NCI-H1048 (cell line): ENCODE measurements around the gene PLD4.

ENCODE experiments used
- DNase-seq: peaks from one replicate; lab custom pipeline; 2025; lab: John Stamatoyannopoulos, UW

The PLD4 gene

GRCh38 chr14:104928391-104929133 lies 3.9 kb downstream of the PLD4 start:
- no peak for DNase-seq

DNA sequence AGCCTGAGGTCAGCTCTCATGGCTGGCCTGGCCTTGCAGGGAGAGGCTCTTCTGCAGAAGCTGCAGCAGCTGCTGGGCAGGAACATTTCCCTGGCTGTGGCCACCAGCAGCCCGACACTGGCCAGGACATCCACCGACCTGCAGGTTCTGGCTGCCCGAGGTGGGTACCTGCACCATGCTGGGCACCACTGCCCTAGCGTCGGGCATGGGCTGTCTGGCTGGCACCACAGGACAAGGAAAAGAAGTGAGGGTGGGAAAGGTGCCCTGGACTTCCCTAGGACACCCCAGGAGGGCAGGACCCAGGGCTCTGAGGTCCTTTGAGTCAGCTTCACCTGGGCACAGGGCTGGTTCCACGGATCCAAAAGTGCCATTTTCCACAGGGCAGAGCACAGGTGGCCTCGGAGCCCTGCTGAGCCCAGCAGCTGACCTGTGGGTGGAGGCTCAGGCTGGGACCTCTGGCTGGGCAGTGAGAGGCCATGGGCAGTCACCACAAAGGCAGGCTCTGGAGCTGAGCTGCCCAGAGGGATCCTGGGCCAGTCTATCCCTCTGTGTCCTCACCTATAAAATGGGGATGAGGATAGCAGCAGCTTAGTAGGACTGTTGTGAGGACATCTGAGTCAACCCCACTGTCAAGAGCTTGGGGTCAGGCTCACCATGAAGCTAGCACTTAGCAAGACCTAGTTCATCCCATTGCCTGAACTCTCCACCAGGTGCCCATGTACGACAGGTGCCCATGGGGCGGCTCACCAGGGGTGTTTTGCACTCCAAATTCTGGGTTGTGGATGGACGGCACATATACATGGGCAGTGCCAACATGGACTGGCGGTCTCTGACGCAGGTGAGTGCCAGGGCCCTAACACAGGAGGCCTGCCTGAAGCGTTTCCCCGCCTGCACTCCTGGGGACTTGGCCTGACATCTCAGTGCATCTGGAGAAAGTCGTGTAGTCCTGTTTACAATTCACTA lies 4.9 kb downstream of the PLD4 start:
- no peak for DNase-seq

- no peak for DNase-seq
Measured at GRCh38 chr14:104930526-104931303, 6.0 kb downstream of the PLD4 start.

DNA sequence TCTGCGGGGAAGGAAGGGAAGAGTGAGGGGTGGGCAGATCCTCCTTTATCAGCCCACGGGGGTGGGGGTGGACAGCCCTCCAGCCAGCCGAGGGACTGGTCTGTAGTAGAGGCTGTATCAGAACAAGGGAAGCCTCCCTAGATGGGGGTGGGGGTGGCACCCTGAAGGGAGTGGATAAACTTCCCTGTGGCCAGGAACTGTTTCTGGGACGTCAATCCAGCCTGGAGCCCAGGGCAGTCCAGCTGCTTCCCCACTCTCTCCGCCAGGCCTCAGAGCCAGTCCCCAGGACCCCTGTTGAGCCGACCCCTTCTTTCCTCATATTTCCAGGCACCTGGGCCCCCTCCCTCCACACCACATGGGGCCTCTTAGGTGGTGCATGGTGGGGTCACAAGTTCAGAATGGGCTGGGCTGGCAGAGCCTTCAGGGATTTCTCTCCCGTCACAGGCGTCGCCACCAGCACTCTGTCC lies 6.7 kb downstream of the PLD4 start:
- DNase-seq: no peak

GRCh38 chr14:104931771-104932675 lies 7.3 kb downstream of the PLD4 start:
- DNase-seq: no peak

DNA sequence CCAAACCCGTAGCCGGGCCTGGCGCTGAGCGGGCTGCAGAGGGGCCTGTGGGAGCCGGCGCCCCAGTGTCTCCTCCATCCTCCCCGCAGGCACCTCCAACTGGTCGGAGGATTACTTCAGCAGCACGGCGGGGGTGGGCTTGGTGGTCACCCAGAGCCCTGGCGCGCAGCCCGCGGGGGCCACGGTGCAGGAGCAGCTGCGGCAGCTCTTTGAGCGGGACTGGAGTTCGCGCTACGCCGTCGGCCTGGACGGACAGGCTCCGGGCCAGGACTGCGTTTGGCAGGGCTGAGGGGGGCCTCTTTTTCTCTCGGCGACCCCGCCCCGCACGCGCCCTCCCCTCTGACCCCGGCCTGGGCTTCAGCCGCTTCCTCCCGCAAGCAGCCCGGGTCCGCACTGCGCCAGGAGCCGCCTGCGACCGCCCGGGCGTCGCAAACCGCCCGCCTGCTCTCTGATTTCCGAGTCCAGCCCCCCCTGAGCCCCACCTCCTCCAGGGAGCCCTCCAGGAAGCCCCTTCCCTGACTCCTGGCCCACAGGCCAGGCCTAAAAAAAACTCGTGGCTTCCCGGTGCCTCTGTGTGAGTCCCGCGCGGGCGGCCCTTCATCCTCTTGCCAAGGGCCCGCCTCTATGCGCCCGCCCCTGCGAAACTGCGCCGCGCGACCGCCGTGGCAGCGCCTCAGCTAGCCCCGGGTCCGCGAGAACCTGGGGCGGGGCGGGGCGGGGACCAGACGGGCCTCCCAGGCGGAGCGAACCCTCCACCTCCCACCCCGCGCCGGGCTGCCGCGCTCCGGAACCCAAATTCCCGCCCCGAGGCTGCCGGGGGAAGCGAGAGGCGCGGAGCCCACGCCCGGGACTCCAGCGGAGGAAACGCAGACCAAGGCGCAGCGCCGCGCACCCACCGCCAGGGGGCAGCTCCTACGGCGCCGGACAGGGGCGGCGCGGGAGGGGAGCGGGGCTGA lies 8.3 kb downstream of the PLD4 start:
- DNase-seq: peak; percentile 55

DNA sequence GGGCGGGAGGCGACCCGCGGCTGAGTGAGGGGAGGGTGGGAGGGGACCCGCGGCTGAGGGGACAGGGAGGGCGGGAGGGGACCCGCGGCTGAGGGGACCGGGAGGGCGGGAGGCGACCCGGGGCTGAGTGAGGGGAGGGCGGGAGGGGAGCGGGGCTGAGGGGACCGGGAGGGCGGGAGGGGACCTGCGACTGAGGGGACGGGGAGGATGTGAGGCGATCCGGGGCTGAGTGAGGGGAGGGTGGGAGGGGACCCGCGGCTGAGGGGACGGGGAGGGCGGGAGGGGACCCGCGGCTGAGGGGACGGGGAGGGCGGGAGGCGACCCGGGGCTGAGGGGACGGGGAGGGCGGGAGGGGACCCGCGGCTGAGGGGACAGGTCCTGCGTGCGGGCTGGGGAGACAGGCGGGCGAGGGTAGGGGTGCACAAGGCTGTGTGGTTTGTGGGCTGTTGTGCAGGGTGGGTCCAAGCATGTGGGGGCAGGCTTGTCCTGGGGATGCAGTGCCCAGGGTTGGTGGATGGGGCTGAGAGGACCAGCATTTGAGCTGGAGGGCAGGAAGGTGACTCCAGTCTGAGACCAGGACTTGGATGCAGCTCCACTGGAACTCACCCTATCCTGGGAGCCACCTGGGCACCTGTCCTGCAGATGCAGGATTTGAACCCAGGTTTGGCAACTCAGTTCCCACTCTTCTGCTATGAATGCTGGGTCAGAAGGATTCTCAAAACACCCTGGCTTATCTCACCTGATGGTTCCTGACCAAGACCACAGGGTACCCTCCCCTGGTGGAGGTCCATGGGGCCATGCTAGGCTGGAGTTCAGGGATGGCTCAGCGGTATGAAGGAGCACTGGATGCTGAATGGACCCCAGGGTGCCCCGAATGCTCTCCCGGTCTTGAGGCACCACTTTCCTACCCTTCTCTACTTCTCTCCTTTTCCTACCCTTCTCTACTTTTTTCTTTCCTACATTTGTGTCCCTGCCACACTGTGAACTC lies 9.4 kb downstream of the PLD4 start:
- no peak for DNase-seq

GRCh38 chr14:104935026-104935650 lies 10.5 kb downstream of the PLD4 start:
- no peak for DNase-seq

GRCh38 chr14:104935955-104936354 lies 11.3 kb downstream of the PLD4 start:
- no peak for DNase-seq

- no peak for DNase-seq
Measured at GRCh38 chr14:104936361-104937155, 11.9 kb downstream of the PLD4 start.

- no peak for DNase-seq
Measured at GRCh38 chr14:104937161-104937560, 12.5 kb downstream of the PLD4 start.

GRCh38 chr14:104937694-104938365 lies 13.2 kb downstream of the PLD4 start:
- no peak for DNase-seq

DNA sequence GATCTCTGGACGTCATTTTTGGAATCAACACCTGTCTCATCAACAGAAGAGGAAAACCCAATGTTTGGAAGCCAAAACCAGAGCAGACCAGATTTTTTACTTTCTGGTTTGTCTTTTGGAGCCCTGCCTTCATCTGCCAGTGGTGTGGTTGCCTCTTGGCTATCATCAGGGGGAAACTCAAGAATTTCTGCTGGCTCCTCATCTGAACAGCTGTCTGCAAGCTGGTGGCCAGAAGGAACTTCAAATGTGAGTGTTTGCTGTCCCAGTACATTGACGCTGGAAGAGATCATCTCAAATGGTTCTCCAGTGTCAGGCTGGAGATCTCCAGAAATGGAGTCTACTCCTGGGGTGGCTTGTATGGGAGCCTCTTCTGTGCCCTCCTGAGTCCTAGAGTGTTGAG lies 13.8 kb downstream of the PLD4 start:
- no peak for DNase-seq

- DNase-seq: no peak
Measured at GRCh38 chr14:104938960-104939359, 14.3 kb downstream of the PLD4 start.

- no peak for DNase-seq
Measured at GRCh38 chr14:104939666-104940410, 15.2 kb downstream of the PLD4 start.

GRCh38 chr14:104940526-104941150 lies 16.0 kb downstream of the PLD4 start:
- DNase-seq: no peak
